ENCODE measurements around the gene FRMPD4.

GRCh38 chrX:12595720-12596119, 457.4 kb downstream of the FRMPD4 start:
- TF ChIP-seq CTCF (IDR thresholded peaks at IDR 0.05) = no peak
- no peak for TF ChIP-seq ZNF121 (CRISPR knock-in tag; IDR thresholded peaks at IDR 0.05)
- no peak for TF ChIP-seq TEAD4 (CRISPR knock-in tag; IDR thresholded peaks at IDR 0.05)
- no peak for TF ChIP-seq ZBTB43 (CRISPR knock-in tag; IDR thresholded peaks at IDR 0.05)

All from WTC11 (cell line).